Activated CD4-positive, CD25-positive, alpha-beta regulatory T cell (primary cell): ENCODE results near the gene UBA1.

Experiments used
- DNase-seq, 4 experiments: peaks; one replicate each; lab custom pipeline; 2025; lab: John Stamatoyannopoulos, UW

The UBA1 gene

DNA sequence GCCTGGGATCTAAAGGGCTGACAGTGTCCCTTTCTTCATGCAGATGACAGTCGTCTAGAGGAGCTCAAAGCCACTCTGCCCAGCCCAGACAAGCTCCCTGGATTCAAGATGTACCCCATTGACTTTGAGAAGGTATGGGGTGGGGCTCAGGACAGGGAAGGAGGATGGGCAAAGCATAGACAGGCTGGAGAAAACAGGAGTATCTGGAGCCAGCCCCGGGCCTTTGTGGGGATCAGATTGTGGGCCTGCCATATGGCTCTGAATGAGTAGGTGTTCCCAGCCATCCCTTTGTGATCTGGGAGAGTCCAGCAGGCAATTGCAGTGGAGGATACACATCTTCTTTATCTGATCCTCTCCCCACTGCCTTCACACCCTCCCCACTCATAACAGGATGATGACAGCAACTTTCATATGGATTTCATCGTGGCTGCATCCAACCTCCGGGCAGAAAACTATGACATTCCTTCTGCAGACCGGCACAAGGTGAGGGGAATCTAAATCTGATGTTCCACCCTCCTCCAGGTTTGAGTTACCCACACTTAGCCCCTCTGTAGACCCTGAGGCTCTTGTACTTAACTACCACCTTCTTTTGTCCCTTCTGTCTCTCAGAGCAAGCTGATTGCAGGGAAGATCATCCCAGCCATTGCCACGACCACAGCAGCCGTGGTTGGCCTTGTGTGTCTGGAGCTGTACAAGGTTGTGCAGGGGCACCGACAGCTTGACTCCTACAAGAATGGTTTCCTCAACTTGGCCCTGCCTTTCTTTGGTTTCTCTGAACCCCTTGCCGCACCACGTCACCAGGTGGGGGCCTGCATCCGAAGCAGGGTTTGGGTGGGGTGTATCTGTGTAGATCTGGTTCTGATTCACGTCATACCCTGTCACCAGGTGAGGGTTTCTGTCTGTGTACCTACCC lies 19.0 kb downstream of the UBA1 start:
- DNase-seq, result no peak

DNA sequence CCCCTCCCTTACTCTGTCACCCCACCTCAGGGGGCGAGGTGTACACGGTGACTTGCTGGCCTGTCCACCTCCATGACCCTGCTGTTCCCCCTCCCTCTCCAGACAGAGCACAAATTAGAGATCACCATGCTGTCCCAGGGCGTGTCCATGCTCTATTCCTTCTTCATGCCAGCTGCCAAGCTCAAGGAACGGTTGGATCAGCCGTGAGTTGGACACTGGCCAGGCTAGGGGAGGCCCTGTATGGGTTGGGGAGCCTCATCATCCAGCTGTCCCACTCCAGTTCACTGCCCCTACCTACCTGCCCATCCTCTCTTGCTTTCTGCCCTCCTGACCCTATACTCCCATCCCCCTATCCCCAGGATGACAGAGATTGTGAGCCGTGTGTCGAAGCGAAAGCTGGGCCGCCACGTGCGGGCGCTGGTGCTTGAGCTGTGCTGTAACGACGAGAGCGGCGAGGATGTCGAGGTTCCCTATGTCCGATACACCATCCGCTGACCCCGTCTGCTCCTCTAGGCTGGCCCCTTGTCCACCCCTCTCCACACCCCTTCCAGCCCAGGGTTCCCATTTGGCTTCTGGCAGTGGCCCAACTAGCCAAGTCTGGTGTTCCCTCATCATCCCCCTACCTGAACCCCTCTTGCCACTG lies 20.9 kb downstream of the UBA1 start:
- no peak for DNase-seq

DNA sequence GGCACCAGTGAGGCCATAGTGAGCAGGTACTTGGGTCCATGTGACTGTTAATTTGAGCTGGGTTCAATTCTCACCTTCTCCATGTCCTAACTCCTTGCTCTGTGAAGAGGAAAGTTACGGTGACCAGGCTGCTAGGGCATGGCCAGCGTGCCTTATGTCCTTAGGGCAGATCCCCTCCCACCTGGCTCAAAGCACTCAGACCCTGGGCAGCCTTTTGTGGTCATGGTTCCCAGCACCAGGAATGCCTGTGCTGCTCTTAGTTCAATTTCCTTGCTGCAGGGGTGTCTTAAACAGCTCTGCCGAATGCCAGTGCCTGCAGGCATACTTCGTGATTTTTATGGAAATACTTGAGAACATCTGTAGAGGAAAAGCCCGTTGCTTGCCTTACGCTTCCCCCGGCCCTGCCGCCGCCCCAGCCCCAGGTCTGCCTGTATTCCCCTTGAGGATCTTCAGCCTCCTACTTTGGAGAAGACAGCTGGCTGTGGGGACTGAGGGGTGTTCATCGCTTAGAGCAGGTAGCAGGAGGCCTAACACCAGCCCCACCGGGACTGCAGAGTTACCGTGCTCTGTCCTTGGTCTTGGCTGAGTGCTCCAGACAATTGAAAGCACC lies 21.8 kb downstream of the UBA1 start:
- DNase-seq, result no peak

DNA sequence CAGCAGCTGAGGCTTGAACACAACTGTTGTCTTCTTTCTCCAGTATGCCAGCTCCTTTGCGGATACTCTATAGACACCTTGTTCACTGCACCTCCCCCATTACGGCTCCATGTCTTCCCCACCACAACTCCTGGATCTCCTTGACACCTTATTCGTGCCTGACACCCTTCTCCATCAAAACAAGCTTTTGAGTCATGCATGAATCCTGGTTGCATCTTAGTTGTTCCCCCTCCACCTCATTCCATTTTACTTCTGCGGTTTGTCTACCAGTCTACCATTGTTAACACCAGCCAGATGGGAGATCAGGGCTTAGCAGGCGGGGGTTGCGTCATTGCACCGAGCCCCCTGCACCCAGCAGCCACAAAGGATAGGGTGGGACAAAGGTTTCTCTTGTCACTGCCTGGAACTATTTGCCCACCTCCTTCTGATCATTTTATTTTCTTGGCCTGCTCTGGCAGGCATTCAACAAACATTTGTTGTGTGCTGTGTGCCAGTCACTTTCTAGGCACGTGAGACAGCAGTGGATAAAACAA lies 22.8 kb downstream of the UBA1 start:
- DNase-seq, result no peak

DNA sequence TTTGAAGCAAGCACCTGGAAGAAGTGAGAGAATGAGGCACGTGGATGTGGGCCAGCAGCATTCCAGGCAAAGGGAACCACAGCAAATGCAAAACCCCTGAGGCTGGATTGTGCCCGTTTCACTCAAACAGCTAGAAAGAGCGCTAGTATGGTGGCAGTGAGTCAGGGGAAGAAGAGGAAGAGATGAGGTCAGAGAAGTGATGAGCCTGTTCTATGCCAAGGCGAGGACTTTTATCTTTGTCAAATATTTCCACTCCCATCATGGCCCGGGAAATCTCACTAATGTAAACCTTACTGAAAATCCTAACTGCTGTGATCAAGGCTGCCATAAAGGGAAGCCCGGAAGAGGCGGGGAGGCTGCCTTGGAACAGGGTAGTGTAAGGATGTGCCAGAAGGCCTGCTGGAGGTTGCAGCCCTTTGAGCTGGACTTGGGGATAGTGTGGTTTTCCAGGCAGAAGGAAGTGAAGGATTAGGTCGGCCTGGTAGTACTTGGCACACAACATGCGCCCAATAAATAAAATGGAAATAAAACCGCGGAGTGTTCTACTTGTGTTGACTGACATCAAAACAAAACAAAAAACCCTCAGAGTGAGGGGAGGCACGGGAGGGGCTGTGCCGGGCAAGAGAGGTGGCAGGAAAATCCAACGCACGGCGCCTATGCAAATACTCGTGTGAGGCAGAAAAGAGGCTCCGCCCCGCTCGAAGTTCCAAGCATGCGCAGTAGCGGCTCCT lies 23.7 kb downstream of the UBA1 start:
- no peak for DNase-seq

DNA sequence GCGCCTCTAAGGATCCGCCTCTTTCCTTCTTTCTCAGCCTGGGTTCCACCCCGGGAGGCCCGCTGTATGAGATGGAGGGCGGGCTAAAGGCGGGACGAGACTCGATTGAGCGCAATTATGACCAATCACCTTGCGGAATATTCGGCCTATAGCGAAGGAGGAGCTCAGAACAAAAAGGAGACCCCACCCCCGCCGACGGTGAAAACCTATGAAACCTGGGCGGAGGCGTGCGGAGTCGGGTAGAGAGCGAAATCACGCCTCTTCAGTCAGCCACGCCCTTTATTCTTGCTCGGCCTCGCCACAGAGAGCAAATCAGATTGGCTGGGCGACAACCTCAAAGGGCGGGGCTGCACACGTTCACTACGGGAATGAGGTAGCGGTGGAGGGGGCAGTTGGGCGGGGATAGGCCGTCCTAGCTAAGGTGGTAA lies 24.2 kb downstream of the UBA1 start:
- peak; percentile 83 to 97 (median 86) for DNase-seq

DNA sequence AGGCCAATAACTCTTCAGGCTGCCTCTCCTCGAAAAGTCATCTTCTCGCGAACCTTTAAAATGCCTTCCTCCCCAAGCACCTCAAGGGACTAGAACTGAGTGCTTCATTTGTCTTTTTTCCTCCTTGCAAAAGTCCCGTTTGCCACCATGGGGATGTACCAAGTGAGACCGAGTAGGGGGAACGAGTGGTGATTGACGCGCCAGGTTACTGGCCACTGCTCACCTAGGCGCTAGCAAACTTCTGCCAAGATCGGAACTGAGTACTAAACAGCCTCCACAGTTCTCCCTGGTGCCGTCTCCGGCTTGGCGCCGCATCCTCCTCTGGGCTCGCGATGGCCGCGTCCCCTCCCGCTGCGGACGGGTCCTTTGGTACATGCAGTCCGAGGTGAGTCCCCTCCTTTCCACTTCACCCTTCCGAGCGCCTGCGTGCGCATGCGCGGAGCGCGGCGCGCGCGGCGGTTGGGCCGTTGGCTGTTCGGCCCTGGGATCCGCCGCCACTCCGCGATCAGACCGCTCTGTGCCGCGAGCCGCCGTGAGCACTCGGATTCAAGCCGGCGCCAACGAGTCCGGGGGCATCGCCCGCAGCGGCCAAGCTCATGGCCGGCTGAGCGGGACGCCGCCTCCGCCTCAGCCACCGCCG lies 24.8 kb downstream of the UBA1 start, which contains the start of gene CDK16:
Gene CDK16 (plus strand): TSS at position 402 of the 640 bp plus-strand sequence. CDS start 4,877 bp downstream, outside the sequence.
- DNase-seq, result peak; percentile 44 to 54 (median 44)

DNA sequence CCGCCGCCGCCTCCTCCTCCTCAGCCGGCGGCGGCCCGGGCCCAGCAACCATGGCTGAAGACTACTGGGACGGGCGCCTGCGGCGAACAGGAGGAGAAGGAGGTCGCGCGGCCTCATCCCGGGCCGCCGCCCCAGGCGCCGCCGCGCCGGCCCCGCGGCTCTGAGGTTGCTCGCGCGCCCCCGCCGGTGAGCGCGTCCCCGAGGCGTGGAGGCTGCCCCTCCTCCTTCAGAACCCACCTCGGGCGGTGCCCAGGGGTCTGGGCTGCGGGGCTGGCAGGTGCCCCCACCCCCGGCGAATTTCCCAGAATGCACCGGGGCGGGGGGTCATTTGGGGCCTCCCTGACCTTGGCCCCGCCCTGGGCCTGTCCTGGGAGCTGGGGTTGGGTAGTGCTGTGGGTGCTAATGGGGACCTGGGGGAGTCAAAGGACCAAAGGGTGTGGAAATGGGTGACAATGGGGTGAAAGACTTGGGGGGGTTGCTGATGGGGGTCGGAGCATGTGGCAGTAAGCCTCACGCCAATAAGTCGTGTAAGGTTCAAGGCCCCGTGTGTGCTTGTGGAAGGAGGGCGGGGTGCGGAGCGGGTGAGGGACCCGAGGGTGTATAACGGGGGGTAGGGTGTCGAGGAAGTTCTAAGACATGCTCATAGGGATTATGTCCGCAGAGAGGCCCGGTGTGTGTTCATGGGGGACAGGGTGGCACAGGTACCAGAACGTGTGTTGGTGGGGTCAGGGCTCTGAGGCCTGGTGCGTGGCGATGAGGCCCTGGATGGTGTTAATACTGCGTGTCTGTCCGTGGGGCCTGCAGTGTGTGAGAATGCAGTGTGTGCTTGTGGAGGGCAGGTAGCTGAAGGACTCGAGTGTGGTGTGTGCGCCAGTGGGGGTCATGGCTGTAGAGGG lies 25.5 kb downstream of the UBA1 start:
- peak; percentile 6 to 22 (median 14) for DNase-seq

DNA sequence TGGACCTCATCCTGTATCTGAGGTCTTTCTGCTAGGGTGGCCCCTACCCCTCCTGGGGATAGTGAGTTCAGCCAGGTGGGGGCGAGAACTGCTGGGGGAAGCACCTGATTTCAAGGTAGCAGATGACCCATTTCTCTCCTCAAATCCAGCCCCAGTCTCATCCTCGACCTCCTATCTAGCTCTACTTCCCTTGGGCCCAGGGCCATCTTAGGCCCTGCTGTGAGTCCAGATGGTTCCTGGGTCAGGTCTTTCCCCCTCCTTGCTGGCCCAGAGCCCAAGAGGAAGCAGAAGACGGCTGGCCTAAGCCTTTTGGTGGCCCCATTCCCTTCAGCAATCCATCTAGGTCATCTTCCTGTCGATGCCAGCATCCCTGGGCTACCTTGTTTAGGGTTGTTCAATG lies 28.1 kb downstream of the UBA1 start:
- DNase-seq, result no peak

DNA sequence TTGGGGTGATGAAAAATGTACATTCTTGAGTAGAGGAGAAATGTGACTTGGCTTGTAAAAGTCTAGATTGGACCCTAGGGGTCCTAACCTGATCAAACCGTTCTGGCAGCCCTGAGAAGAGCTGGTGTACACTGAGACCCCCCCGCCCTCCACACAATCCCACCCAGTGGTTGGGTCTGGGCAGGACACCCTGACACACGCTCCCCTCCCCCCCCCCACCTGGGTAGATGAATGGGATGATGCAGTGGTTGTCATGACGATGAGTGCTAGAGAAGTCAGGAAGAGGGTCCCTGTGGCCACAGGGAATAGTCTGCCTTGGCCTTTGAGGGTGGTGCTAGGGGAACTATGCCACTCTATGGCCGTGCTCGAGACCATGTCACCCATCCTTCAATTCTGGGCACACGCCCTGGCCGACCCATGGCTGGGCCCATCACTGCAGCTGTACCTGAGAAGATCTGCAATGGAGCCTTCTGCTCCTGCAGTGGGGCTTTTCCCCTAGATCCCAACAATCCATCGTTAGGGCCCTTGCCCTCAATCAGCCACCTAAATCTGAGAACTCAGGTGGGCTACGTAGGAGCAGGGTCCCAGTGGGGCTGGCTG lies 29.2 kb downstream of the UBA1 start:
- no peak for DNase-seq

DNA sequence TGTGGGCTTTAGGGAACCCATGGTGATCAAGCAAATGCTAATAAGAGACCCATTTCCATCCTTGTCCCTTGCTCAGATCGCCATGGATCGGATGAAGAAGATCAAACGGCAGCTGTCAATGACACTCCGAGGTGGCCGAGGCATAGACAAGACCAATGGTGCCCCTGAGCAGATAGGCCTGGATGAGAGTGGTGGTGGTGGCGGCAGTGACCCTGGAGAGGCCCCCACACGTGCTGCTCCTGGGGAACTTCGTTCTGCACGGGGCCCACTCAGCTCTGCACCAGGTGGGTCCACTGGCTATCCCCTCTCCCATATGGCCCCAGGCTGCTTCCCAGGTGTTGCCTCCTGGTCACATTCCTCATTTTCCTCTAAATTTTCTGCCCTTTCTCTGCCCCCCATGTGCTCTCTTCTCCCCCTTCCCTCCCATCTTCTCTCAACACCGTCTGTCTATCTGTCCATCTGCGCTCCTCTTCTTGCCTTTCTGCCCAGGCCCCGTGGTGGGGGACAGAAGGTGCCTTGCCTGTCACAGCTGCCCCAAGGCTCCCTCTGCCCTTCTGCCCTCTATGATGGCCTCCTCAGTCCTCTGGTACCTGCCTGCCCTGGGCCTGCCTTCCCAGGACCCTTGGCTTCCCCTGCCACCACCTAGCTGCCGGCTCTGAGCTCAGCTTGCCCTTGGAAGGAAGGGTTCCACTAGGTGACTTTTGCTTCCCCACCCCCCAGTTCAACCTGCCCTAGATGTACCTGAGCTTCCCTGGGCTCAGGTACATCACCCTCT lies 30.0 kb downstream of the UBA1 start:
- no peak for DNase-seq

DNA sequence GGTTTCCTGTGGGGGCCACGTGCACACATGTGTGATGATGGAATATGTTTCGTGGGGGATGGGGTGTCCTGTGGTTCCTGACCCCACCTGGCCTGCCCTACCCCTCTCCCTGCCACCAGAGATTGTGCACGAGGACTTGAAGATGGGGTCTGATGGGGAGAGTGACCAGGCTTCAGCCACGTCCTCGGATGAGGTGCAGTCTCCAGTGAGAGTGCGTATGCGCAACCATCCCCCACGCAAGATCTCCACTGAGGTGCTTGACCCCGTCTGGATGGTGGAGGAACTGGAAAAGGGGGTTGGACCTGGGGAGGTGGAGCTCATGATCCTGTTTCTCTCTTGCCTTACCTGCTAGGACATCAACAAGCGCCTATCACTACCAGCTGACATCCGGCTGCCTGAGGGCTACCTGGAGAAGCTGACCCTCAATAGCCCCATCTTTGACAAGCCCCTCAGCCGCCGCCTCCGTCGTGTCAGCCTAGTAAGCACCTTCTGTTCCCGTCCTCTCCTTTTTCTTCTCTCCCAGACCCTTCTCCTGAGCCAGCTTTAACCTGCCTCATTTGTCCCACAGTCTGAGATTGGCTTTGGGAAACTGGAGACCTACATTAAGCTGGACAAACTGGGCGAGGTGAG lies 30.8 kb downstream of the UBA1 start:
- DNase-seq, result no peak

DNA sequence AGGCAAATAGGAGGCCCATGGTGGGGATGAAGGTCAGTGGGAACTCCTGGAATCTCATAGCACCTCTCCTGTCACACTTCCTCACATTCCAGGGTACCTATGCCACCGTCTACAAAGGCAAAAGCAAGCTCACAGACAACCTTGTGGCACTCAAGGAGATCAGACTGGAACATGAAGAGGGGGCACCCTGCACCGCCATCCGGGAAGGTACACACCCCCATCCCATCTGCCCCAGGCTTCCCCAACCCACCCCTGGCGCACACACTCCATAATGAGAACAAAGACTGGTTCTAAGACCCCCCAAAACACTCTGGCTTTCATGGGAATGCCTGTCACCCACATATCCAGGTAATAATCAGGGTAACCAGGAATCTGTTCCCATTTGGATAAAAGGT lies 31.3 kb downstream of the UBA1 start:
- DNase-seq, result no peak

DNA sequence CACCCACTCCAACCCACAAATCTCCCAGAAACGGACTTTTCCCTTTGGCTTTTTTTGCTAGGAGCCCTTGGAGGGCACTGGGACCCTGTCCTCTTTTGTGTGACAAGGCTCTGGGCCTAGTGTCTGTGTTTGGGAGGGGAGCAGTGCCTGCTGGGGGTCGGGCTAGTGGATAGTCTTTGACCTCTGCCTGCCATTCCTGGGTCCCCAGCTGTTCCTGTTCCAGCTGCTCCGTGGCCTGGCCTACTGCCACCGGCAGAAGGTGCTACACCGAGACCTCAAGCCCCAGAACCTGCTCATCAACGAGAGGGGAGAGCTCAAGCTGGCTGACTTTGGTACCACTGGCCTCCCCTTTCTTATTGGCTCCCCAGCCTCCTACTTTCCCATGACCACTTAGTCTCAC lies 32.4 kb downstream of the UBA1 start:
- DNase-seq, result no peak

DNA sequence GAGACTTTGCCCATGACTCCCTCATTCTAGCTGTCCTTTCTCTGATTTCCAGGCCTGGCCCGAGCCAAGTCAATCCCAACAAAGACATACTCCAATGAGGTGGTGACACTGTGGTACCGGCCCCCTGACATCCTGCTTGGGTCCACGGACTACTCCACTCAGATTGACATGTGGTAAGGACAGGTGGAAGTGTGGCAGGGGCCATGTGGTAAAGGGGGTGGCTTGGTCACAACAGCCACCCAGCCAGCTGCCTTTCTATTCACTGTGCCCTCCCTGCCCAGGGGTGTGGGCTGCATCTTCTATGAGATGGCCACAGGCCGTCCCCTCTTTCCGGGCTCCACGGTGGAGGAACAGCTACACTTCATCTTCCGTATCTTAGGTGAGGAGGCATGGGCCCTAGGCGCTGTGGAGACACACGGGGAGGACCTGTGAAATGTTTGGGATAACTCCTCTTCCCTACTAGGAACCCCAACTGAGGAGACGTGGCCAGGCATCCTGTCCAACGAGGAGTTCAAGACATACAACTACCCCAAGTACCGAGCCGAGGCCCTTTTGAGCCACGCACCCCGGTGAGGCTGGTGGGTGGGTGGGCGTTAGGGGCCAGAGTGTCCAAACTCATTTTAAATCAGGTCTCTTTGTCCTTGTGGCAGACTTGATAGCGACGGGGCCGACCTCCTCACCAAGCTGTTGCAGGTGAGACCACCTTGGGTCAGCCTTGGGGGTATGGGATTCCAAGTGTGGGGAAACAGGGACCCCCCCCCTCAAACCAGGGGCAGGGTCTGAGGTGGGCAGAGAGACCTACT lies 33.1 kb downstream of the UBA1 start:
- DNase-seq, result no peak

DNA sequence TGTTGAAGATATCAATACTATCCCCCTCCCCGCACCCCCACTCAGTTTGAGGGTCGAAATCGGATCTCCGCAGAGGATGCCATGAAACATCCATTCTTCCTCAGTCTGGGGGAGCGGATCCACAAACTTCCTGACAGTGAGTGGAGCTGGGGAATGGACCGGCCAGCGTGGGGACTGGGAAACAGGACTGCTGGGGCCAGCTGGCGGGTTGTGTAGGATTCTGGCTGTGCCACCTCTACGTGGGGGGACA lies 33.6 kb downstream of the UBA1 start:
- no peak for DNase-seq

DNA sequence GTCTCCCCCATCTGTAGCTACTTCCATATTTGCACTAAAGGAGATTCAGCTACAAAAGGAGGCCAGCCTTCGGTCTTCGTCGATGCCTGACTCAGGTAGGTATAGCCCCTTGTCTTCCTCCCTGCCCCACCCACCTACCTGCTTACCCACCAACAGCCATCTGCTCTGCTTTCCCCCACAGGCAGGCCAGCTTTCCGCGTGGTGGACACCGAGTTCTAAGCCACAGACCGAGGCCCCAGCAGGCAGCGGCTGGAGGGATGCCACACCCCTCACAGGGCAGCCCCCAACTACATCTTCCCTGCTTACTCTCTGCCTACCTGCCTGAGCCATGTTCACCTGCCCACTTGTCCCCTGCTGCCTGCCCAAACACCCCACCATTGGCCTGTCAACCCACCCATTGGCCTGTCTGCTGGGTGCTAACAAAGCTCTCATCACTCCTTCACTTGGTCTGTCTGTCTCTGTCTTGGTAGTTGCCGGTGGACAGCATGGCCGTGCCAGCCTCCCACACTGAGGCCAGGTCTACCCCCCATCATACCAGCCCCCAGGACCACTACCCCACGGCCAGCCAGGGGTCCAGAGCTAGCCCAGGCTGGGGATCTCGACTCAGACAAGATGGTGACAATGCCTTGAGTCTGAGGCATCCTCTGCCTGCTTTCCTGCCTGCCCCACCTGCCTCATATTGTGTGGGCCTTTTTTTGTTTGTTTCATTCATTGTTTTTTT lies 35.1 kb downstream of the UBA1 start:
- DNase-seq, result no peak
